HG02763 (cell line): Measurements from ENCODE around the gene GALNT15.

Experiments used
- ATAC-seq: cut with Tn5 transposase; IDR thresholded peaks from one replicate; pipeline ENCODE4 v1.9.1; 2021; ENCODE audit warnings: mild to moderate bottlenecking, moderate library complexity; ENCODE audit not compliant: unreplicated experiment

The GALNT15 gene

GRCh38 chr3:16222547-16222946 lies 48.1 kb downstream of the GALNT15 start:
- no peak for ATAC-seq

- no peak for ATAC-seq
These were observed 49.8 kb downstream of the GALNT15 start for GRCh38 chr3:16224325-16224724.

- ATAC-seq: no peak
These were observed 53.1 kb downstream of the GALNT15 start for GRCh38 chr3:16227566-16227965.

DNA sequence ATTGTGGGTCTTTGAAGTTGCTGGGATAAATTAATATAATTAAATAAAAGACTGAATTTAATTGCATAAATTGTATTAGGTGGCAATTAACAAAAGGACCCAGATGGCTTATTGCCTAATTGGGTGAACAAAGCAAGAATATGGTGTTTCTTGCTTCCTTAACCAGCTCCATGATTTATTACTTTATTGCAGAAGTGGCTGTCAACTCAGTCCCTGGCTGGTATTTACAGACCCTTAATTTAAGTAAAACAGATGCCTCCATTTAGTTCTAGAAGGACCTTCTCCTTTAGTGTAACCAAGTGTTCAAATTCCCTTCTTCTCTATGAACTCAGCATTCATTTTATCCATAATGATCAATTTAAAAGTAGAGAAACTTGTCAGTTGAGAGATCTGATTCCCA lies 55.2 kb downstream of the GALNT15 start:
- no peak for ATAC-seq

- ATAC-seq: no peak
These were observed 57.5 kb downstream of the GALNT15 start for GRCh38 chr3:16231983-16232382.

DNA sequence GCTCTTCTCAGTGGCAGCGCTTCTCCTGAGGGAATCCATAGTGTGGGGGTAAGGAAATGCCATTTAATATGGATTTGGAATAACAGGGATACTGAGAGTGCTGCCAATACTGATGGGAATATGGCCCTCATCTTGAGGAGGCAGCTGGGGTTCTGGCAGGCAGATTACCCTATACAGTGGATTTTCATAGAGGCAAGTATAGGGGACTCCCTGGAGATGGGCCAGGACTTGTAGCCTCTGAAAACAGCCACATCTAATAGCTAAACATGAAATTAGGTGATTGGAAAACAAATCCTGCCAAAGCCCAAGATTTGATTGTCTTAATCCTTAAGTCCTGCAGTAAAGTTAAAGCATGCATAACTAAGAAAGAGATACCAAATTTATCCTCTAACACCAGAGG lies 59.3 kb downstream of the GALNT15 start:
- no peak for ATAC-seq

GRCh38 chr3:16234281-16234680 lies 59.8 kb downstream of the GALNT15 start:
- ATAC-seq: no peak

DNA sequence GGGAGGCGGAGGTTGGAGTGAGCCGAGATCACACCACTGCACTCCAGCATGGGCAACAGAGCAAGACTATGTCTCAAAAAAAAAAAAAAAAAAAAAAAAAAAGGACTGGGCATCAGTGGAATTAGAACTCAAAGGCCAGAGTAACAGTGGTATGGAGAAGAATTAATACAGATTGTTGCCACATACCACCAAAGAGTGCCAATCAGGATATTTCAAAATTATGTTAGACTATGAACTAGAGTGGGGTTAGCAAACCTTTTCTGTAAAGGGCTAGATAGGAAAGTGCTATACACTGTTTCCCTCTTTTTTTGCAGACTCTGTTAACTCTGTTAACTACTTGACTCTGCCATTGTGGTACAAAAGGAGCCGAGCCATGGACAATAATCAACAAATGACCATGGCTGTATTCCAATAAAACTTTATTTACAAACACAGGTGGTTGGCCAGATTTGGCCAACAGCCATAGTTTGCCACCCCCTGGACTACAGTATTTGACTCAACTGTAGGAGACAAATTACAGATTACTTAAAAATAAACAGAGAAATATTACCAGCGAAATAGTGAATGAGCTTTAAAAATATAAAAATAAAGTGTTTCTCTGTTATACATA lies 61.7 kb downstream of the GALNT15 start:
- ATAC-seq: no peak

GRCh38 chr3:16236856-16237393 lies 62.4 kb downstream of the GALNT15 start:
- ATAC-seq: no peak

DNA sequence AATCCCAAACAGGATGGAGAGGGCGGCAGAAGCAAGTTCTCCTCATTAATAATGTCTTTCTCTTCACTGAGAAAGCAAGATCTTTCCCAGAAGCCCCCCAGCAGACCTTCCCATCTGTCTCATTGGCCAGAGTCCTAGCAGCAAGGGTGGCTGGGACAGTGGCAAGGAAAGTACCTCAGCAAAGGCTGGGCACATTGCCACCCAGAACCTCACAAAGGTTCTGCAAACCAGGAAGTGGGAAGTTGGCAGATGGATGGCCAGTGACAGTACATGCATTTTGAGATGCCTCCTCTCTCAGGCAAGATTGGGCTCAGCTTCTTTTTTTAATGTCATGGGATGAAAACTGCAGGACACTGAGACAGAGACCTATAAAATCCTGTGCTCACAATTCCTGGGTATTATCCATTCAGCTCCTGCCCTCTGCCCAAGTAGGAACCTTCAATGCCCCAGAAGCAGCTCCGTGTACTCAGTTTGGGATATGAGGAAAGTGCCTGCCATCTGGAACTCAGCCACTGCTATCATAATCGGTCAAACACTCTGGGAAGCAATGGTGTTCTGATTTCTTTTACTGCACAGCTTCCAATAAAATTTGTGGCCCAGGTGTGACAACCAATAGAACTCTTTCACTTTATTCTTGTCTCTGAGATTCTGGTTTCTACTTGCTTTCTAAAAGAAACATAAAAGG lies 64.7 kb downstream of the GALNT15 start:
- ATAC-seq: no peak

GRCh38 chr3:16239780-16240179 lies 65.3 kb downstream of the GALNT15 start:
- ATAC-seq: no peak

DNA sequence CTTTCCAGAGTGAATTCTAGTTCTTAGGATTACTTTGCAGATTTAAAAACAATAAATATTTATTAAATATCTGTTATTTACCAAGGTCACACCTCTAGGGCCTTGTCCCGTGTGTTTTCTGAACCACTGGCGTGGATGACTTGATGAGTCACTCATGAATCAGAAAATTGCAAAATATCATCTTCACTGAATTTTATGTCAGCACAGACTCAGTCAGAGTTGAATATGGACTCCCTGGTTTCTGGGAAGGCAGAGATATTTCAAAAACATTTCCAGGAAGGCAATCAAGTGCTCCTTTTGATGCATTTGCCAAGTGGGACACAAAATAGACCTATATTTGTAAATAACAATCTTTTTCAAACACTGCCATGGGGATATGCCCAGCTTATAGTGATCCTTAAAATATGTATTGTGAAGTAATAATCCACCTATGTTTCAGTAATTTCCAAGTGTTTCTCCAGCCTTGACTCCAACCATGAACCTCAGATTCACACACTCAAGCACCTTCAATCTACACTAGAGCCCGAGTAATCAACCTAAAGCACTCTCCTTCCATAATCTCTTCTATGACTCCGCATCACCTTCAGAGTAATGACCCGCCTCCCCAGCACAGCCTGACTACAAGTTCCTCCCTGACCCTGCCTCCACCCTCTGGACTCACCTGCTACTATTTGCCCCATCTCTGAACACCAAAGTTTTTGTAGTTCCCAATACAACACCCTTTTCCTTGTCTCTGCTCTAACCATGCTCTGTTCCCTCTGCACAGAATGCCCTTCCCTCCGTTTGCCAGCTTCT lies 65.9 kb downstream of the GALNT15 start:
- no peak for ATAC-seq

- ATAC-seq: no peak
These were observed 66.7 kb downstream of the GALNT15 start for GRCh38 chr3:16241225-16241624.

DNA sequence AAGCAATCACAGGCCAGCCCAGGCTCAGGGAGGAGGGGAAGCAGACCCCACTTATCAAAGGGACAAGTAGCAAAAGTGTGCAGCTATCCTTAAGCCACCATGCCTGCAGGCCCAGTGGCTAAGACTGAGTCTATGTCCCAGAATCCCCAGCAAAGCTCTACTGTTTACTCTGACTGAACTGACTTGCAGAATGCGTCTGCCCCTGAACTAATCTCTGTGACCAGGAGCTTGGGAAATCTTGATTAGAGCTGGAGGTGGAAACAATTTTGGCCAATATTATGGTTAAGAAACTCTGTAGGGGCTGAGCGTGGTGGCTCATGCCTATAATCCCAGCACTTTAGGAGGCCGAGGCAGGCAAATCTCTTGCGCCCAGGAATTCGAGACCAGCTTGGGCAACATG lies 67.7 kb downstream of the GALNT15 start:
- no peak for ATAC-seq

DNA sequence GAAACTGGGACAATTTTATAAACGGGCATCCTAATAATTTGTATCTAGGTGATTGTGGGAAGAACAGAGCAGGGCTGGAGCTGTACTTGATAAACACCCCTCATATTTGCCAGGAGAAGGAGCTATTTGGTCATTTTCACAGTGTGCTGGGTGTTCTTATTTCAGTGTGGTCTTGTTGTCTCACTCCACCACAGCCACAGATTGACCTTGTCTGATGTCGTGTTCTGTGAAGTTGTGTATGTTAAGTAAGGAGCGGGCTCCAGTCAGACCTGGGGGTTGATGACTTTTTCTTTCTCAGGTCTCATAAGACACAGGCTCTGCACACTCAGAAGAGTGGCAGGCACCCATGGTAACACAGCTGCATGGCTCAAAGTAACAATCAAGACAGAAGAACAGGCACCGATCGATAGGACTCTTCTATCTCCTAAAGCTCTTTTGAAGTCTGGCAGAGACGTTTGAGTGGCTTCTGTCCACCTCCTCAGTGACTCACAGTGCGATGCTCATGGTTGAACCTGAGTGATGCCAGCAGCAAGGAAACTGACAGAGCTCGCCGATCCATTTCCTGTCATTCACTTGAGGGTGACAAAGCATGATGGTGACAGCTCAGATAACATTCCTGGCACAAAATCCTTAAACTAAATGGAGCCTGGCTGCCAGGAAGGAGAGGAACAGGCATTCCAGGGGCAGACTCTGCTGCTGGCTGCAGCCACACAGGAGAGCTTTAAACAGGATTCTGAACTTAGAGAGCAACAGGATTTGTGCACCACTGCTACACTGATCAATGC lies 69.4 kb downstream of the GALNT15 start:
- no peak for ATAC-seq

DNA sequence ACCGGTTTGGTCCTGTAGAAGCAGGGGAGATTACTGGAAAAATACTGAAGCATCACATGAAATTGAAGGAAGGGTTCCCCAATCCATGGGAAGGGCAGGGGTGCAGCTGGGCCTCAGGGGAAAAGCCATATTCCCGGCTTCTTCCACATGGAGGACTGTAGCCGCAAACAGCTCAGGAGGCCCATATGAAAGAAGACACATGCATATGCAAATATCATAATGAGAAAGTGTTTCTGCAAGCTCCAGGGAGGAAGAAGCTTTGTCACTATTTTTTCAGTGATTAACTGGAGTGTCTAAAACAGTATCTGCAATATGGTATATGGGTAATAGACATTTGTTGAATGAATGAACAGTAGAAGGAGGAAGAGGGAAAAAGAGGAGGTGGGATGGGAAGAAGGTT lies 71.1 kb downstream of the GALNT15 start:
- no peak for ATAC-seq

DNA sequence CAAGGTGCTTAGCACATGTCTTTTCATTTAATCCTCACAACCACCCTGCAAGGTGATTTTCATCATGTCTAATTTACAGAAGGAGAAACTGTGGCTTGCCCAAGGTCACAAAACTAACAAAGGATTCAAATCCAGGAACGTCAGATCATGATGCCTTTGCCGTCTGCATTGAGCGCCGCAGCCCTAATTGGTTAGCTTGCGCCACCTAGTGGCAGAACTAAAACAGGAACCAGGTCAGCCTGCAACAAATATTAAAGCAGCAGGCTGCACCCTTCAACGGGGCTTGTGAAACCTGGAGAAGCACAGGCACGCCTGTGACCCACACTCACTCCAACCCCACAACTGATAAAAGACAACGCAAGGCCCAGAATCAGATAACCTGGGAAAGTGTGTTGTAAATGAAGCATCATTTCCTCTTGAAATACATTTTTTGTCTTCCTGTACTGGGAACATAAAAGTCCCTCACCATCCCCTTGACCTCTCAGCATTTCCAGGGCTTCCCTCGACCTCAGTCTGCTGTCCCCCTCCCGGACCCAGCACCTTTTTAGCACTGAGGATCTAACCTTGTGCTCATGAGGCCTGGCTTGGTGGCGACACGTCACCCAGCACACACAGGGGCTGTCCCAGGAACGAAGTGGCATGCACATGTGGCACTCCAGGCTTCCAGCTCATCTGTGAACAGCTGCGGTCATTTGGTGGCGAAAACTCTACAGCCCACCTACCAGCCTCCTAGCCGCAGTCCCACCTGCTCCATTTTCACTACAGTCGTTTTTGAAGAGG lies 73.0 kb downstream of the GALNT15 start:
- peak; percentile 67 for ATAC-seq

GRCh38 chr3:16248556-16248955 lies 74.1 kb downstream of the GALNT15 start:
- no peak for ATAC-seq

GRCh38 chr3:16249336-16249735 lies 74.9 kb downstream of the GALNT15 start:
- ATAC-seq: no peak

GRCh38 chr3:16249886-16250285 lies 75.4 kb downstream of the GALNT15 start:
- ATAC-seq: no peak
